Cardiac muscle cell (in vitro differentiated cells and primary cell): ENCODE results near the gene CLP1. TPM values are rescaled to one million over a fixed set of nuclear protein-coding genes. Genes with fewer than 3 reads are reported as not detected.

Source experiments
- DNase-seq, 2 donors: peaks; one replicate each; pipeline versions ENCODE4 v3.0.0 to v3.0.0-alpha.2; 2010 to 2017; ENCODE audit warnings: low read depth in 1 of 2, low spot score in 1 of 2
- H3K27ac ChIP-seq: fragments of 200-600 bp; sonication (generic); 2 replicates; pipeline ENCODE4 v1.5.1; 2016
- H3K27me3 ChIP-seq: fragments of 200-600 bp; sonication (generic); 2 replicates; pipeline ENCODE4 v1.6.0; 2016; ENCODE audit warnings: control low read depth
- H3K36me3 ChIP-seq: fragments of 200-600 bp; sonication (generic); 2 replicates; pipeline ENCODE4 v1.5.1; 2016; ENCODE audit warnings: control low read depth
- H3K4me1 ChIP-seq: fragments of 200-600 bp; sonication (generic); 2 replicates; pipeline ENCODE4 v1.8.1; 2017; ENCODE audit warnings: low read depth, mild to moderate bottlenecking, mixed run types
- H3K4me3 ChIP-seq: fragments of 200-600 bp; sonication (generic); 2 replicates; pipeline ENCODE4 v1.5.1; 2016; ENCODE audit warnings: mild to moderate bottlenecking
- H3K9me3 ChIP-seq: fragments of 200-600 bp; sonication (generic); 2 replicates; pipeline ENCODE4 v1.5.1; 2017; ENCODE audit warnings: low read depth, mild to moderate bottlenecking, control low read depth
- CTCF ChIP-seq: IDR thresholded peaks from 2 replicates; pipeline ENCODE4 v1.5.1; 2012; ENCODE audit warnings: low read depth, mild to moderate bottlenecking, low read length
- polyA plus RNA-seq: library from polyadenylated mRNA; unstranded; fragments of >200 nt; fragmentation: Nextera tagmentation; extraction: Ambion mirVana; gene quantifications from 2 replicates; pipeline ENCODE4 v1.2.1, GENCODE V29; 2016
- total RNA-seq: library from RNA; depleted of rRNA; stranded (reverse); fragments of >200 nt; gene quantifications from 2 replicates; pipeline ENCODE4 v1.2.3, GENCODE V29; 2016

CLP1 gene
- total and polyA plus RNA-seq, 2 experiments from 2014 or later: 16.5 to 17.9 TPM

DNA sequence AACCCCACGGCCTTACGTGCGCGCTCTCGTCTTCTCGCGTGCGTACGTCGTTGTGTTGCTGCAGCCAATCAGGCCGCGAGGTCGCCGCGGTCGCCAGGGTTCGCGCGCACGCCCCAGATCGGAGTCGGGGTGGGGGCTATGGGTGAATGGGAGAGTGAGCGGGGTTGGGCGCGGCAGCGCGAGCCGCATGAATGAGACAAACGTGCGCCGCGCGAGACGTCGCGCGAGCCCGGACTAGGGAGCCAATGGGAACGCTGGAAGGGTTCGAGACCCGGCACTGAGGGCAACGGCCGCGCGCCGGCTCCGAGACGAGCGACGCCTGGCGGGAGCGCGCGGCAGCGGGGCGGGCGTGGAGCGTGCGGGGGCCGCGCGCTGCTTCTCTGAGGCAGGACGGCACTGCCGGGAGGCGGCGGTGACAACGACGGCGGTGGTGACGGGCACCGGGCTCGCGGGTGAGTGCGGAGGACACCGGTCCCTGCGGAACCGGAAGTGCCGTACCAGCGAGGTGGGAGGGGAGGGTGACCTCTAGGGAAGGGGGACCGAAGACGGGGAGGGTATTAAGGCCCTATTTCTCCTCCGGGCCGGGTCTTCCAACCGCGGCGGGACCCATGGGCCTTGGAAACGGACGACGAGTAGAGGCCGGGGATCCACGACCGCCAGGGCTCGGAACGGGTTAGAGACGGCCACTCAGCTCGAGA, 10.3 kb downstream of the CLP1 start, which contains the start of gene ZDHHC5:
Gene ZDHHC5, plus strand, starts transcription at position 379 of the 698 bp plus-strand sequence. CDS start 4,977 bp downstream, outside the sequence.
- peaks cover 7% of the 10 kb centered on the region for H3K4me1 ChIP-seq
- peak; percentile 35 for TF ChIP-seq CTCF
- peak; percentile 98 to 100 for DNase-seq

GRCh38 chr11:57668434-57668782, 10.8 kb downstream of the CLP1 start:
- DNase-seq: no peak
- Histone ChIP-seq H3K36me3 (peaks cover 13% of the 10 kb centered on the region), H3K4me3 (peak overlapping the region; percentile 61), H3K9me3 (no peaks in the 10 kb centered on the region), H3K4me1 (peaks cover 7% of the 10 kb centered on the region), H3K27ac (peak overlapping the region; percentile 98), H3K27me3 (no peaks in the 10 kb centered on the region)
- TF ChIP-seq CTCF: no peak

More for the DNA sequence above, 10.3 kb downstream of the CLP1 start, which contains the start of gene ZDHHC5:
- Histone ChIP-seq H3K9me3 (no peaks in the 10 kb centered on the region), H3K27ac (peak within 1 kb of the TSS; percentile 98), H3K4me3 (peak within 1 kb of the TSS; percentile 61), H3K36me3 (peaks cover 8% of the 10 kb centered on the region), H3K27me3 (no peaks in the 10 kb centered on the region)

DNA sequence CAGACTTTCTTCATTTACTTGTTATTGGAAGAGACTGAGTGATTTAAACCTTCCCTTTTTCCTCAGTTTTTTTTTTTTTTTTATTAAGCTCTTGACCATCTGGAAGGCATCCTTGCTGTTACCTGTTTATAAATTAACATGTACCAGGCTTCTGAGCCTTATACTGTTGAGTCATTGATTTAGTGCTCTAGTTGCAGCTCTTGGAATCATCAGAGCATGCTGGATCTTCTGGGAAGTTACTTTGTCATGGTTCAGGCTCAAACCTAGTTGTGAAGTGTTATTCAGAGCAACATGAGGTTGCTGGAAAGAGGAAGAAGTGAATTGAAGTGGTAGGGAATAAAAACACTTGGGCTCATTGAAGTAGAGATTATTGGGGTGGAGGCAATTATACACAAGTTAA, 16.7 kb downstream of the CLP1 start:
- H3K36me3 ChIP-seq: peaks cover 21% of the 10 kb centered on the region
- H3K4me3 ChIP-seq: no peak overlapping the region
- DNase-seq: no peak
- H3K9me3 ChIP-seq: no peaks in the 10 kb centered on the region
- no peak overlapping the region for H3K27ac ChIP-seq
- no peak for TF ChIP-seq CTCF
- H3K27me3 ChIP-seq: no peaks in the 10 kb centered on the region
- H3K4me1 ChIP-seq: peaks cover 3% of the 10 kb centered on the region

DNA sequence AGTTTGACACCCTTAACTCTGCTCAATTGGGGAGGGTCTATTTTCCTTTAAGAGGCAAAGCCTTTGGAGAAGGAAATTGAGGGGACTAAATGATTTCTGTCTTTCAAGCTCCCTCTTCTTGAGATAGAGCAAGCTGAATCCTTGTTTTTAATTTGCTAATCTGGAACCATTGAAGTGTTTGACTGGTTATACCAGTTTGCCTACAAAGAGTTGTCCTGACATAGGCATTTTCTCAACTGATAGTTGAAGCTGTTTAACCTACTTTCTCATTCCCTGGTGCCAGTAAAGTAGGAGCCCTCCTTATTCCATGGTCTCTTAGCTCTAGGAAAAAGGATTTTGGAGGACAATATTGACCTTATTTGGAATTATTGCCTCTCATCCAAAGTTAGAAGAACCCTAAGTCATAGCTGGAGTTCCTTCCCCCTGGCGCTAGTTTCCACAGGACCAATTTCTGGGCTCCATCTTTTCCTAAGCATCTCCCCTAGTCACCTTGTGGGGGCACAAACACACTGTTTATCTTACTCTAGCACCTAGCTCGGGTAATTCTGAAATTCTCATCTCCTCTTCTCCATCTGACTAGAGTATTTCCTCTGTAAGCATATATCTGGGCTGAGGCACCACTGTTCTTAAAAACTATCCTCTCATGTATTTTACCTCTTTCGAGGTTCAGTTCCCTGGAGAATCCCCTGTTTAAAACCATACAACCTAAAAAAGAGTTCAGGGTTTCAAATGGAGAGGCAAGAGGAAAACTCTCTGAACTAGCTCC, 17.8 kb downstream of the CLP1 start:
- Histone ChIP-seq H3K4me3 (no peak overlapping the region), H3K9me3 (no peaks in the 10 kb centered on the region), H3K27me3 (no peaks in the 10 kb centered on the region), H3K4me1 (no peaks in the 10 kb centered on the region), H3K27ac (no peak overlapping the region), H3K36me3 (peaks cover 21% of the 10 kb centered on the region)
- no peak for TF ChIP-seq CTCF
- no peak for DNase-seq

GRCh38 chr11:57679396-57679795, 21.8 kb downstream of the CLP1 start:
- no peaks in the 10 kb centered on the region for H3K4me1 ChIP-seq
- H3K36me3 ChIP-seq: peaks cover 20% of the 10 kb centered on the region
- H3K9me3 ChIP-seq: no peaks in the 10 kb centered on the region
- H3K27ac ChIP-seq: no peak overlapping the region
- TF ChIP-seq CTCF: no peak
- no peak overlapping the region for H3K4me3 ChIP-seq
- DNase-seq: no peak
- H3K27me3 ChIP-seq: no peaks in the 10 kb centered on the region
